AG09319 (cell line): ENCODE results near the gene TRUB2.

Source experiments
- DNase-seq: peaks from one replicate; pipeline ENCODE4 v3.0.0-alpha.2; 2010; ENCODE audit warnings: low read depth; ENCODE audit errors: extremely low read depth
- TF ChIP-seq, protein P1 (sequence below): IDR thresholded peaks from 2 replicates; pipeline ENCODE4 v1.5.1; 2011; ENCODE audit warnings: low read depth, mild to moderate bottlenecking, inconsistent platforms, low read length, moderate library complexity

TRUB2 gene

GRCh38 chr9:128297221-128297773, 24.9 kb downstream of the TRUB2 start:
- no peak for DNase-seq
- TF ChIP-seq, protein P1, sequence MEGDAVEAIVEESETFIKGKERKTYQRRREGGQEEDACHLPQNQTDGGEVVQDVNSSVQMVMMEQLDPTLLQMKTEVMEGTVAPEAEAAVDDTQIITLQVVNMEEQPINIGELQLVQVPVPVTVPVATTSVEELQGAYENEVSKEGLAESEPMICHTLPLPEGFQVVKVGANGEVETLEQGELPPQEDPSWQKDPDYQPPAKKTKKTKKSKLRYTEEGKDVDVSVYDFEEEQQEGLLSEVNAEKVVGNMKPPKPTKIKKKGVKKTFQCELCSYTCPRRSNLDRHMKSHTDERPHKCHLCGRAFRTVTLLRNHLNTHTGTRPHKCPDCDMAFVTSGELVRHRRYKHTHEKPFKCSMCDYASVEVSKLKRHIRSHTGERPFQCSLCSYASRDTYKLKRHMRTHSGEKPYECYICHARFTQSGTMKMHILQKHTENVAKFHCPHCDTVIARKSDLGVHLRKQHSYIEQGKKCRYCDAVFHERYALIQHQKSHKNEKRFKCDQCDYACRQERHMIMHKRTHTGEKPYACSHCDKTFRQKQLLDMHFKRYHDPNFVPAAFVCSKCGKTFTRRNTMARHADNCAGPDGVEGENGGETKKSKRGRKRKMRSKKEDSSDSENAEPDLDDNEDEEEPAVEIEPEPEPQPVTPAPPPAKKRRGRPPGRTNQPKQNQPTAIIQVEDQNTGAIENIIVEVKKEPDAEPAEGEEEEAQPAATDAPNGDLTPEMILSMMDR = no peak

GRCh38 chr9:128296340-128297220, 25.7 kb downstream of the TRUB2 start:
- TF ChIP-seq, protein P1 = no peak
- DNase-seq = no peak

GRCh38 chr9:128294142-128294541, 28.1 kb downstream of the TRUB2 start:
- TF ChIP-seq, protein P1 = no peak
- no peak for DNase-seq

DNA sequence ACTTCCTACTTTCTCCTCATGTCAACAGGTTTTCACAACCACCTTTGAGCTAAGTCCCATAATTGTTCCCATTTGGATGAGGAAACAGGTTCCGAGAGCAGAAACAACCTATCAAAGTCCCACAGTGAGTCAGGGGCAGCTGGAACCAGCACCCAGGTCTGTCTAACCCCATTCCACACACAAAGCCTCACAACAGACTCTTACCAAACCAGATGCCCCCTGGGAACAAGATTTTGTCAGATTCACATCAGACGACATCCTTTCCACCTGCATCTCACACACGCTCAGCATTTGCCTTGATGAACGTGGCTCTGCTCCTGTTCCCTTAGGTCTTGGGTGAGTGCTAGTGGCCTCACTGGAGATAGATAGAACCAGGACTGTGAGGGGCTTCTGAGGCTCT, 29.2 kb downstream of the TRUB2 start:
- DNase-seq = no peak
- TF ChIP-seq, protein P1 = no peak

GRCh38 chr9:128292009-128292408, 30.2 kb downstream of the TRUB2 start:
- TF ChIP-seq, protein P1 = no peak
- no peak for DNase-seq

DNA sequence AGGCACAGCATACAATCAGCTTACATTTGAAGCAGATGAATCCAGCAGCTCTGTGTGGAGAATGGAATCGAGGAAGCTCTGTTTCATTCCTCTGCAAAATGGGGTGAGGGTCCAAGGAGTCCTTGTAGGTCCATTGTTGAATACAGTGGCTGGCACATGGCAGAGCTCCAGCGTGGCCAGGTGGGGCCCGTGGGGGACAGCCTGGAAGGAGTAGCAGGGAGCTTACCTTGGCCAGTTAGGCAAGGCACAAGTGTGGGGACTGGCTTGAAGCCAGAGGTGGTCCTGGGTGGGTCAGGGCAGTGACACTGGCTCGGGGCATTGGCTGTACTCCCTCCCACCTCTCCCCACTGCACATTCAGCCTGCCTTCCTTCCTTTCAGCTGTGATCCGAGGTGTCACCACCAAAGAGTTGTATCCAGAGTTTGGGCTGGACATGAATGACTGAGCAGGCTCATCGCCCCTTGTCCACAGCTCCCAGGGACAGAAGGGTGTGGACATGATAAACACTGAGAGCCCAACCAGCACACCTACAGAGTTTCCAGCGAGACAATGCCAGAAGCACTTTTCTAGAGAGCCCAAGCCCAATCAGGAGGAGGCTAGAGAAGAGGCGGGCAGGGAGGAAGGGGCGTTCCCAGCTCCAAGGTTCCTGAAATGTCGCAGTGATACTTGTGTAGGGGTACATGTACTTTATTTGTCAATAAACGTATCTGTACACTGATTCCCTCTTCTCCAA, 33.8 kb downstream of the TRUB2 start:
- TF ChIP-seq, protein P1 = no peak
- no peak for DNase-seq

DNA sequence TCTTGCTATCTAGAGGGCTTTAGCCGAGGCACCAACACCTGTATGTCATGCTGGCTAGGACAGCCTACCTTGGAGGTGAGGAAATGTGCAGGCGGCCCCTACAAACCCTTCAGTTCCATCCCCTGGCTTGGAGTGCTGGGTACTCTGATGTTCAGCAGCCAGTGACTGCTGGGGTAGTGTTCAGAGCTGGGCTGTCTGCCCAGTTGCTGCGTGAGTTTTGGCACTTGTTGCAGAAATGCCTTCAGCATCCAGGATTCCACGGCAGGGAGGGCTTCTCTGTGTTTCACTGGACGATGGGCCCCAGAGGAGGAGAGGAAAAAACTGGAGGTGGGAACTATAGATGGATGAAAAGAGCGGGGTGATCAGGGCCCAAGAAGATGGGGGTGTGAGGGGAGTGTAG, 35.8 kb downstream of the TRUB2 start:
- TF ChIP-seq, protein P1 = no peak
- no peak for DNase-seq
